DOHH2 (cell line): ENCODE data around the gene ZFAND2B.

ENCODE experiments used
- H3F3A ChIP-seq: fragments of 200-600 bp; sonication (generic), shearing (Covaris generic); 2 replicates; pipeline ENCODE4 v1.6.0; 2016; ENCODE audit warnings: antibody characterized with exemption, mild to moderate bottlenecking; ENCODE audit not compliant: control insufficient read depth, insufficient read depth
- H3K27ac ChIP-seq: fragments of 200-600 bp; sonication (generic); 2 replicates; pipeline ENCODE4 v1.5.1; 2014; ENCODE audit warnings: low read depth, mild to moderate bottlenecking, low read length, moderate library complexity
- H3K27me3 ChIP-seq: fragments of 200-600 bp; sonication (generic); 2 replicates; pipeline ENCODE4 v1.6.1; 2014; ENCODE audit warnings: mild to moderate bottlenecking, low read length, mixed read lengths; ENCODE audit not compliant: control insufficient read depth
- H3K36me3 ChIP-seq: fragments of 200-600 bp; sonication (generic); 2 replicates; pipeline ENCODE4 v1.6.1; 2014; ENCODE audit warnings: mild to moderate bottlenecking, low read length, moderate library complexity, mixed read lengths; ENCODE audit not compliant: control insufficient read depth
- H3K4me1 ChIP-seq: fragments of 200-600 bp; sonication (generic); 2 replicates; pipeline ENCODE4 v1.6.1; 2014; ENCODE audit warnings: mild to moderate bottlenecking, low read length, mixed read lengths; ENCODE audit not compliant: control insufficient read depth
- H3K4me2 ChIP-seq: fragments of 200-600 bp; sonication (generic); 2 replicates; pipeline ENCODE4 v1.6.0; 2014; ENCODE audit warnings: mild to moderate bottlenecking, low read length, moderate library complexity
- H3K4me3 ChIP-seq: fragments of 200-600 bp; sonication (generic); 2 replicates; pipeline ENCODE4 v1.5.1; 2014; ENCODE audit warnings: mild to moderate bottlenecking, low read length, mixed read lengths
- H3K79me2 ChIP-seq: fragments of 200-600 bp; sonication (generic); 2 replicates; pipeline ENCODE4 v1.6.1; 2014; ENCODE audit warnings: mild to moderate bottlenecking, low read length, mixed read lengths; ENCODE audit not compliant: control insufficient read depth
- H3K9me2 ChIP-seq: fragments of 200-600 bp; sonication (generic); replicated peaks from 2 replicates; pipeline ENCODE4 v1.6.1; 2014; ENCODE audit warnings: mild to moderate bottlenecking, low read length, mixed read lengths; ENCODE audit not compliant: control insufficient read depth
- H3K9me3 ChIP-seq: fragments of 200-600 bp; sonication (generic); 2 replicates; pipeline ENCODE4 v1.6.1; 2014; ENCODE audit warnings: antibody characterized with exemption, low read length, mixed read lengths; ENCODE audit not compliant: control insufficient read depth, insufficient read depth
- H4K20me1 ChIP-seq: fragments of 200-600 bp; sonication (generic); 2 replicates; pipeline ENCODE4 v1.6.0; 2014; ENCODE audit warnings: low read depth, mild to moderate bottlenecking, antibody characterized with exemption, low read length, moderate library complexity; ENCODE audit not compliant: control insufficient read depth, insufficient read depth
- CTCF ChIP-seq: fragments of 200-600 bp; sonication (generic); IDR thresholded peaks from one replicate; pipeline ENCODE4 v1.5.1; 2014; ENCODE audit warnings: antibody characterized with exemption, mild to moderate bottlenecking, low read depth, low read length; ENCODE audit not compliant: poor library complexity, severe bottlenecking
- EZH2phosphoT487 ChIP-seq: fragments of 200-600 bp; sonication (generic); IDR thresholded peaks from 2 replicates; pipeline ENCODE4 v1.6.1; 2017; ENCODE audit warnings: borderline replicate concordance, mild to moderate bottlenecking, antibody characterized with exemption, low read length, moderate library complexity, mixed read lengths

ZFAND2B gene

GRCh38 chr2:219161097-219161496 lies 45.5 kb upstream of the ZFAND2B start:
- H3K36me3 ChIP-seq = peaks cover 10% of the 10 kb centered on the region
- H3K27me3 ChIP-seq = no peaks in the 10 kb centered on the region
- H4K20me1 ChIP-seq = peaks cover 3% of the 10 kb centered on the region; the same call in 1 of the 2 replicates
- H3K9me3 ChIP-seq = no peaks in the 10 kb centered on the region
- TF ChIP-seq EZH2phosphoT487 = no peak
- TF ChIP-seq CTCF = no peak
- H3K27ac ChIP-seq = peak overlapping the region; percentile 71; the same call in 1 of the 2 replicates
- H3K4me2 ChIP-seq = peak overlapping the region; percentile 72
- no peaks in the 10 kb centered on the region for H3K79me2 ChIP-seq
- no peaks in the 10 kb centered on the region for H3K9me2 ChIP-seq
- H3F3A ChIP-seq = peaks cover 9% of the 10 kb centered on the region; the same call in 1 of the 2 replicates
- peak overlapping the region; percentile 83 for H3K4me3 ChIP-seq
- H3K4me1 ChIP-seq = peaks cover 14% of the 10 kb centered on the region

GRCh38 chr2:219163156-219163555 lies 43.4 kb upstream of the ZFAND2B start:
- Histone ChIP-seq H3K4me2 (no peak overlapping the region), H3K36me3 (no peaks in the 10 kb centered on the region; the same call in 1 of the 2 replicates), H3K9me2 (no peaks in the 10 kb centered on the region), H3K4me3 (no peak overlapping the region), H3F3A (peaks cover 9% of the 10 kb centered on the region; the same call in 1 of the 2 replicates), H3K79me2 (no peaks in the 10 kb centered on the region), H4K20me1 (peaks cover 3% of the 10 kb centered on the region; the same call in 1 of the 2 replicates), H3K27ac (no peak overlapping the region), H3K4me1 (peaks cover 14% of the 10 kb centered on the region), H3K9me3 (no peaks in the 10 kb centered on the region), H3K27me3 (no peaks in the 10 kb centered on the region)
- no peak for TF ChIP-seq CTCF

- Histone ChIP-seq H4K20me1 (peaks cover 3% of the 10 kb centered on the region; the same call in 1 of the 2 replicates), H3K79me2 (no peaks in the 10 kb centered on the region), H3K27ac (no peak overlapping the region), H3K9me3 (no peaks in the 10 kb centered on the region), H3K4me3 (no peak overlapping the region), H3K36me3 (no peaks in the 10 kb centered on the region; the same call in 1 of the 2 replicates), H3F3A (0 out of 2 replicates have a peak, but pooled peaks cover 2% of the 10 kb centered on the region), H3K4me1 (peaks cover 9% of the 10 kb centered on the region), H3K4me2 (no peak overlapping the region), H3K9me2 (no peaks in the 10 kb centered on the region), H3K27me3 (no peaks in the 10 kb centered on the region)
- TF ChIP-seq CTCF = no peak
- TF ChIP-seq EZH2phosphoT487 = no peak
Observed at GRCh38 chr2:219165058-219165911, 41.3 kb upstream of the ZFAND2B start.
